ENCODE measurements around the gene POU2AF2. TPM values are rescaled to one million over a fixed set of nuclear protein-coding genes. Genes with fewer than 3 reads are reported as not detected.

The POU2AF2 gene
- total and polyA plus RNA-seq, 5 donors from 2014 or later = not detected

DNA sequence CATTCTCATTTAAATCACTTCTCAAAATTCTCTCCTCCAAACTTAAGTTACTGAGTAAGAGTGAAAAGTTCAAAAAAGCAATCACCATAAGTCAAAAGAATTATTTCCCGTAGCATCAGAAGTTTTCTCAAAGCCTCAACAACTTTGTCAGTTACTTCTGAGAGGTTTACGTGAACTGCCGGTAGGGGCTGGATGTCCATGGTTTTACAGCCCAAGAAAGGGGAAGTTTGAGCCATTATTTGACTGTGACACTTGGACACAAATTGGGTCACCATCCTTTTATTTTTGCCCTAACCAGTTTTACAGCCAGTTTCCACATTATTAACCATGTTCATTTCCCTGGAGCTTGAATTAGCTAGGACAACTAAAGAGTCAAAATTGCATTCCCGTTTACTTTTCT is 60.4 kb downstream of the POU2AF2 start:
- DNase-seq = no peak
- no peaks in the 10 kb centered on the region for H3K36me3 ChIP-seq (ENCODE audit: control insufficient read depth, insufficient read depth, low read length)
- H3K9me3 ChIP-seq (ENCODE audit: control insufficient read depth in 2 of 2, low read length in 2 of 2) = no peaks in the 10 kb centered on the region
- Mint-ChIP-seq H3K36me3 (no peaks in the 10 kb centered on the region), H3K27ac (no peak overlapping the region), H3K9me3 (no peaks in the 10 kb centered on the region), H3K4me3 (no peak overlapping the region), H3K27me3 (peaks cover 38% of the 10 kb centered on the region), H3K4me1 (no peaks in the 10 kb centered on the region)
- H3K4me1 ChIP-seq (ENCODE audit: control insufficient read depth, insufficient read depth, low read length, poor library complexity, severe bottlenecking) = no peaks in the 10 kb centered on the region
- no peak for ATAC-seq (ENCODE audit: low read depth in 2 of 2)
- H3K4me3 ChIP-seq (ENCODE audit: low read depth, low read length) = no peak overlapping the region
- peaks cover 17% of the 10 kb centered on the region for H3K27me3 ChIP-seq (ENCODE audit: control insufficient read depth, insufficient read depth, low read length)
- H3K27ac ChIP-seq (ENCODE audit: insufficient read depth, low read length, poor library complexity, severe bottlenecking) = no peak overlapping the region

DNA sequence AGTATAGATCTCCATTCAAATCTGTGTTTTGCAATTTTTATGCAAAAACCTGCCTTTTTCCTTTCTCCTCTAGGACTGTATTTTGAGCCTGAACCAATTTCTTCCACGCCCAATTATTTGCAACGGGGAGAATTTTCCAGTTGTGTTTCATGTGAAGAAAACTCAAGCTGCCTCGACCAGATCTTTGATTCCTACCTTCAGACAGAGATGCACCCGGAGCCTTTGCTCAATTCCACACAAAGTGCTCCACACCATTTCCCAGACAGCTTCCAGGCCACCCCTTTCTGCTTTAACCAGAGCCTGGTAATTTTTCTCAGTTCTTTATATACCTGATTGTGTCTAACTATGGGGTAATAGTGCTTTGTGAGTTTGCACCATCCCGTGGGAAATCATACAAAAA is 60.8 kb downstream of the POU2AF2 start:
- Mint-ChIP-seq H3K36me3 (no peaks in the 10 kb centered on the region), H3K4me1 (no peaks in the 10 kb centered on the region), H3K9me3 (no peaks in the 10 kb centered on the region), H3K27me3 (peaks cover 34% of the 10 kb centered on the region), H3K4me3 (no peak overlapping the region), H3K27ac (no peak overlapping the region)
- Histone ChIP-seq H3K9me3 (ENCODE audit: control insufficient read depth in 2 of 2, low read length in 2 of 2) (no peaks in the 10 kb centered on the region), H3K27ac (ENCODE audit: insufficient read depth, low read length, poor library complexity, severe bottlenecking) (no peak overlapping the region), H3K36me3 (ENCODE audit: control insufficient read depth, insufficient read depth, low read length) (no peaks in the 10 kb centered on the region), H3K4me1 (ENCODE audit: control insufficient read depth, insufficient read depth, low read length, poor library complexity, severe bottlenecking) (no peaks in the 10 kb centered on the region), H3K4me3 (ENCODE audit: low read depth, low read length) (no peak overlapping the region), H3K27me3 (ENCODE audit: control insufficient read depth, insufficient read depth, low read length) (peaks cover 17% of the 10 kb centered on the region)
- no peak for DNase-seq
- no peak for ATAC-seq (ENCODE audit: low read depth in 2 of 2)

- no peak for ATAC-seq (ENCODE audit: low read depth in 2 of 2)
- no peak overlapping the region for H3K4me3 Mint-ChIP-seq
- Histone ChIP-seq H3K27me3 (ENCODE audit: control insufficient read depth, insufficient read depth, low read length) (peaks cover 17% of the 10 kb centered on the region), H3K4me3 (ENCODE audit: low read depth, low read length) (no peak overlapping the region), H3K9me3 (ENCODE audit: control insufficient read depth in 2 of 2, low read length in 2 of 2) (no peaks in the 10 kb centered on the region), H3K27ac (ENCODE audit: insufficient read depth, low read length, poor library complexity, severe bottlenecking) (no peak overlapping the region), H3K4me1 (ENCODE audit: control insufficient read depth, insufficient read depth, low read length, poor library complexity, severe bottlenecking) (no peaks in the 10 kb centered on the region), H3K36me3 (ENCODE audit: control insufficient read depth, insufficient read depth, low read length) (no peaks in the 10 kb centered on the region)
- no peak overlapping the region for H3K27ac Mint-ChIP-seq
- no peak for DNase-seq
- H3K4me1 Mint-ChIP-seq = no peaks in the 10 kb centered on the region
- H3K9me3 Mint-ChIP-seq = no peaks in the 10 kb centered on the region
- H3K27me3 Mint-ChIP-seq = peaks cover 22% of the 10 kb centered on the region
- no peaks in the 10 kb centered on the region for H3K36me3 Mint-ChIP-seq
Observed at GRCh38 chr11:111307472-111308108, 62.1 kb downstream of the POU2AF2 start.

DNA sequence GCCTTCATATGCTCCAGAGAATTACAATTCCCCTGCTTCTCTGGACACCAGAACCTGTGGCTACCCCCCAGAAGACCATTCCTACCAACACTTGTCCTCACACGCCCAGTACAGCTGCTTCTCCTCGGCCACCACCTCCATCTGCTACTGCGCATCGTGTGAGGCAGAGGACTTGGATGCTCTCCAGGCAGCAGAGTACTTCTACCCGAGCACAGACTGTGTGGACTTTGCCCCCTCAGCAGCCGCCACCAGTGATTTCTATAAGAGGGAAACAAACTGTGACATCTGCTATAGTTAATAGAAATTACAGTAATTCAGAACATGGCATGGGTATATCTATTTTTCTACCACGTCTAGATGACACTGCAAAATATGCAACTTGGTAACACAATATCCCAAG is 62.6 kb downstream of the POU2AF2 start:
- Mint-ChIP-seq H3K4me1 (no peaks in the 10 kb centered on the region), H3K36me3 (no peaks in the 10 kb centered on the region), H3K27ac (peak overlapping the region in 1 of 3 donors; percentile 34), H3K27me3 (peaks cover 19% of the 10 kb centered on the region), H3K4me3 (no peak overlapping the region), H3K9me3 (peaks cover 0 to 2% (median 0%) of the 10 kb centered on the region in 7 donors)
- ATAC-seq (ENCODE audit: low read depth in 2 of 2) = no peak
- Histone ChIP-seq H3K27ac (ENCODE audit: insufficient read depth, low read length, poor library complexity, severe bottlenecking) (no peak overlapping the region), H3K4me1 (ENCODE audit: control insufficient read depth, insufficient read depth, low read length, poor library complexity, severe bottlenecking) (no peaks in the 10 kb centered on the region), H3K9me3 (ENCODE audit: control insufficient read depth in 2 of 2, low read length in 2 of 2) (no peaks in the 10 kb centered on the region), H3K27me3 (ENCODE audit: control insufficient read depth, insufficient read depth, low read length) (peaks cover 17% of the 10 kb centered on the region), H3K4me3 (ENCODE audit: low read depth, low read length) (no peak overlapping the region), H3K36me3 (ENCODE audit: control insufficient read depth, insufficient read depth, low read length) (no peaks in the 10 kb centered on the region)
- no peak for DNase-seq

DNA sequence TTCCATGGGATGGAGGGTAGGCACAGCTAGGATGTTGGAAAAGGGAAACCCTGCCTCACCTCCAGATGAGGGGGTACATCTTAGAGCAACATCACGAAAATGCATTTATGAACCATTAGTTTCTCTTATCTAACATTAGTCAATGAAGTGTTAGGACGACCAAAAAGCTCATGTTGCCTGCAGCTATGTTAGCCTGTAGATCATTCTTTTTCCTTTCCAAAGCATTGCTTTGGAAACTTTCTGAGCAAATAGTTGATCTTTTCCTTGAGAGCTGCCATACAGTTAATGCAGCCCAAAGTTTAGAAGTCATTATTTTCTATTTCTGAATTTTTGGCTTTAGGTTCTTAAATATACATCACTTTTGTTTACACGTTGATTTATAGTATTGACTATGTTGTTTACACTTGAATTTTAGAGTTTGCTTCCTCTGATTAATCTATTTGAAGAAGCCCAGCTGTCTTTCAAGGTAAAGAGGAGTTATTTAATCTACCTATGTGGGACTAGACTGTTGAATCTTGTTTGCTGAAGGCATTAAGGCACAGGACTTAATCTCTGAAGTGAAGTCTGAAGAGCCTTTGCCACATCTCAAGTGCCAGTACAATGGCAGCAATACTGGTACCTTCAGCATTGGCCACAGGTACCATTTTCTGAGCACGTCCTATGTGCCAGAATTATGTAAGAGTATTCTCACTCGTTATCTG is 63.8 kb downstream of the POU2AF2 start:
- no peak for ATAC-seq (ENCODE audit: low read depth in 2 of 2)
- H3K27ac Mint-ChIP-seq = no peak overlapping the region

GRCh38 chr11:111310088-111310487 is 64.6 kb downstream of the POU2AF2 start:
- H3K4me1 ChIP-seq (ENCODE audit: control insufficient read depth, insufficient read depth, low read length, poor library complexity, severe bottlenecking) = no peaks in the 10 kb centered on the region
- H3K27ac Mint-ChIP-seq = no peak overlapping the region
- peaks cover 18% of the 10 kb centered on the region for H3K27me3 Mint-ChIP-seq
- no peaks in the 10 kb centered on the region for H3K36me3 Mint-ChIP-seq
- ATAC-seq (ENCODE audit: low read depth in 2 of 2) (no peak), DNase-seq (no peak)
- no peaks in the 10 kb centered on the region for H3K9me3 ChIP-seq (ENCODE audit: control insufficient read depth in 2 of 2, low read length in 2 of 2)
- no peaks in the 10 kb centered on the region for H3K36me3 ChIP-seq (ENCODE audit: control insufficient read depth, insufficient read depth, low read length)
- peaks cover 0 to 4% (median 0%) of the 10 kb centered on the region in 7 donors for H3K9me3 Mint-ChIP-seq
- H3K27ac ChIP-seq (ENCODE audit: insufficient read depth, low read length, poor library complexity, severe bottlenecking) = no peak overlapping the region
- H3K27me3 ChIP-seq (ENCODE audit: control insufficient read depth, insufficient read depth, low read length) = peaks cover 11% of the 10 kb centered on the region
- no peak overlapping the region for H3K4me3 Mint-ChIP-seq
- H3K4me1 Mint-ChIP-seq = no peaks in the 10 kb centered on the region
- H3K4me3 ChIP-seq (ENCODE audit: low read depth, low read length) = no peak overlapping the region

More for the DNA sequence above, 63.8 kb downstream of the POU2AF2 start:
- Histone ChIP-seq H3K4me3 (ENCODE audit: low read depth, low read length) (no peak overlapping the region), H3K27me3 (ENCODE audit: control insufficient read depth, insufficient read depth, low read length) (peaks cover 13% of the 10 kb centered on the region), H3K4me1 (ENCODE audit: control insufficient read depth, insufficient read depth, low read length, poor library complexity, severe bottlenecking) (no peaks in the 10 kb centered on the region), H3K36me3 (ENCODE audit: control insufficient read depth, insufficient read depth, low read length) (no peaks in the 10 kb centered on the region), H3K27ac (ENCODE audit: insufficient read depth, low read length, poor library complexity, severe bottlenecking) (no peak overlapping the region), H3K9me3 (ENCODE audit: control insufficient read depth in 2 of 2, low read length in 2 of 2) (no peaks in the 10 kb centered on the region)
- H3K4me3 Mint-ChIP-seq = no peak overlapping the region
- peaks cover 18% of the 10 kb centered on the region for H3K27me3 Mint-ChIP-seq
- H3K4me1 Mint-ChIP-seq = no peaks in the 10 kb centered on the region
- H3K9me3 Mint-ChIP-seq = peaks cover 0 to 4% (median 0%) of the 10 kb centered on the region in 7 donors
- DNase-seq = no peak
- H3K36me3 Mint-ChIP-seq = no peaks in the 10 kb centered on the region

DNA sequence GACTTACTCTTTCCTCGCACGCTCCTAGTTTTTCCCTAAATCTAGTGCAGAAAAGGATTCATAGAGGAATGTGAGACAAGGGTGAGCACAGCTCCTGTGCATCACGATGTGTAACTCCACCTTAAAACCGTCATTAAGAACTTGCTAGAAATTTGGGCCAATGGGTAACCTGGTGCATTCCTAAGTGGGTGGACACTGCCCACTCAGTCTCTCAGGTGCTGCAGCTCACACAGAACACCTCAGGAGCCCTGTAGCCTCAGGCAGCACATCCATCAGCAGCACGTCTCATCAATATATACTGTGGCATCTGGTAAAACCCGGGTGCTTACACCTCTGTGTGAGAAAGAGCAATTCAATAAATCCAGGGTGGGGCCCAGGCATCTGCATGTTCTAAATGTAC is 65.2 kb downstream of the POU2AF2 start:
- no peaks in the 10 kb centered on the region for H3K4me1 ChIP-seq (ENCODE audit: control insufficient read depth, insufficient read depth, low read length, poor library complexity, severe bottlenecking)
- Mint-ChIP-seq H3K4me3 (no peak overlapping the region), H3K27me3 (peaks cover 18% of the 10 kb centered on the region), H3K27ac (no peak overlapping the region), H3K4me1 (no peaks in the 10 kb centered on the region), H3K9me3 (peaks cover 0 to 4% (median 0%) of the 10 kb centered on the region in 7 donors), H3K36me3 (no peaks in the 10 kb centered on the region)
- H3K36me3 ChIP-seq (ENCODE audit: control insufficient read depth, insufficient read depth, low read length) = no peaks in the 10 kb centered on the region
- no peaks in the 10 kb centered on the region for H3K9me3 ChIP-seq (ENCODE audit: control insufficient read depth in 2 of 2, low read length in 2 of 2)
- no peak for ATAC-seq (ENCODE audit: low read depth in 2 of 2)
- no peak overlapping the region for H3K4me3 ChIP-seq (ENCODE audit: low read depth, low read length)
- H3K27me3 ChIP-seq (ENCODE audit: control insufficient read depth, insufficient read depth, low read length) = peaks cover 7% of the 10 kb centered on the region
- H3K27ac ChIP-seq (ENCODE audit: insufficient read depth, low read length, poor library complexity, severe bottlenecking) = no peak overlapping the region
- no peak for DNase-seq

DNA sequence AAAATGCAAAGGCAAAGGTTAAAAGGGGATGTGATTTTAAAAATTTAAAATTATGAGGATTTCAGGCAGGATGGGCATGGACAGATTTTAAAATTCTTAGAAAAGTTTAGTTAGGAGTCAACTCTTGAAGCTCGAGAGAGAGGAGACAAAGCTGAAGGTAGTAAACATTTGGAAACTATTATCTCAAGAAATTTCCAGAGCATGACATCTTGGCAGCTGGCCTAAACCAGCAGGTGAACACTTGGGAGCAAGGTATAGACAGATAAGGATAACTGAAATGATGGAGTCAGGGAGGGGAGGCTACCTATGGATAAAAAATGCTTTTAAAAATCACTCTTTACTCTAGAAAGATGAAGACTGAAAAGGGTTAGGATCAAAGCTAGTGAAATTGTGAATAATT is 66.6 kb downstream of the POU2AF2 start:
- no peaks in the 10 kb centered on the region for H3K4me1 ChIP-seq (ENCODE audit: control insufficient read depth, insufficient read depth, low read length, poor library complexity, severe bottlenecking)
- Mint-ChIP-seq H3K27me3 (peaks cover 19% of the 10 kb centered on the region), H3K27ac (no peak overlapping the region), H3K36me3 (no peaks in the 10 kb centered on the region), H3K4me3 (no peak overlapping the region), H3K9me3 (peaks cover 0 to 4% (median 0%) of the 10 kb centered on the region in 7 donors), H3K4me1 (no peaks in the 10 kb centered on the region)
- peaks cover 2% of the 10 kb centered on the region for H3K27me3 ChIP-seq (ENCODE audit: control insufficient read depth, insufficient read depth, low read length)
- H3K27ac ChIP-seq (ENCODE audit: insufficient read depth, low read length, poor library complexity, severe bottlenecking) = no peak overlapping the region
- ATAC-seq (ENCODE audit: low read depth in 2 of 2) = no peak
- no peak overlapping the region for H3K4me3 ChIP-seq (ENCODE audit: low read depth, low read length)
- no peaks in the 10 kb centered on the region for H3K36me3 ChIP-seq (ENCODE audit: control insufficient read depth, insufficient read depth, low read length)
- H3K9me3 ChIP-seq (ENCODE audit: control insufficient read depth in 2 of 2, low read length in 2 of 2) = no peaks in the 10 kb centered on the region
- DNase-seq = no peak

Data from CD4-positive, CD25-positive, alpha-beta regulatory T cell (primary cell).